Activated CD4-positive, CD25-positive, alpha-beta regulatory T cell (primary cell): ENCODE results near the gene ARID1B.

Source experiments
- DNase-seq, 4 experiments: peaks; one replicate each; lab custom pipeline; 2025; lab: John Stamatoyannopoulos, UW

The ARID1B gene

GRCh38 chr6:157227202-157228166 lies 450.3 kb downstream of the ARID1B start:
- no peak for DNase-seq

- no peak for DNase-seq
Measured at GRCh38 chr6:157228426-157229131, 451.4 kb downstream of the ARID1B start.

DNA sequence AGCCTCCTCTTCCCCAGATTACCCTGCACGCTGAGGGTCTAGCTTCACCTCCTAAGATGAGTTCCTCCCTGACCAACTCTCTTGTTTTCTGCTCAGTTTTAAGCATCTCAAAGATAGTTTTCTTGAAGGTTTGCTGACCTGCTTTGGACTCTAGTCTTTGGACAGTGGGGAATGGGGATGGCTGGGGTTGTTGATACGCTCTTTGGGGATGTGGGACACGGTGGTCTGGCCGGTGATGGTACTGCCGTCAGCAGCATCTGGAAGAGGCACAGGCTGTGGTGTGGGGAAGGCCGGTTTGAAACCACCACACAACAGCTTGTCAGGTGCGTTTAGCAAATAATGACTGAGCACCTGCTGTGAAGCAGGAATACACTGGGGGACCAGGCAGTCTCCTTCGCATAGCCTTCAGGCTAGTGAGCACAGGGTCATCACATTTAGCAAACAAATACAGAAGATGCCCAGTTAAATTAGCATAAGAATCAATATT lies 452.0 kb downstream of the ARID1B start:
- DNase-seq, result no peak

- no peak for DNase-seq
Measured at GRCh38 chr6:157229713-157230112, 452.5 kb downstream of the ARID1B start.

DNA sequence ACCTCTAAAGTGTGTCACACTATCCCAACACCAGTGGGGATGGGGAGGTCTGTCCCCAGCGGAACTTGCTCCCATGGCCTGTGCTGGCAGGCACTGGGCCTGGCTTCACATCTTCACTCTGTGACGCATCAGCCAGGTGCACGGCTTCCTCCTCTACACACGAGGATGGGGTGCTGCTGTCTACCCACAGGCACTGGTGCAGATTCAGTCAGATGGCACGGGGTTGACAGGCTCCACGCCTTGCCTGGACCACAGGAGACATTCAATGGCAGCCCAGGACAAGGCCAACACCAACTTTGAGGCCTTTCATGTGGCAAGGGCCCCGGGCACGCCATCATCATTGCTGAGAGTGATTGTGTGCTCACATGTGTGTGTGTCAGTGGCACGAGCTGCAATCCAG lies 453.7 kb downstream of the ARID1B start:
- DNase-seq, result no peak

- DNase-seq, result no peak
Measured at GRCh38 chr6:157232161-157232895, 455.1 kb downstream of the ARID1B start.

DNA sequence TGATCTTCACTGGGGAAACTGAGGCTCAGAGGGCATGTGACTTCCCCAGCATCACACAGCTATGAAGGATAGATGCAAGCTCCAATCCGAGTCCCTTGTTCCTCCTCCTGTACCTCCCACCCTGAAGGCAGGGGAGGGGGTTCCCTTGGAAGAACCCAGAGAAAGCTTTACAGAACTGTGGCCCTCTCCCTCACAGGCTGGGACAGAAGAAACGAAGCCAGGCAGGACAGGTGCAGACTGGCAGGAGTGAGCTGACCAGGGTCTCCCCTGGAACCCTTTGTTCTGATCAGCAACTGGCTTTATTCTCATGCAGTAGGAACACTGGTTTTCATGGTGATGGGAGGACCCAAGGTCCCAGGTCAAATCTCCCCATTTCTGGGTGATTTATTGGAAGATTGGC lies 456.0 kb downstream of the ARID1B start:
- DNase-seq, result no peak

DNA sequence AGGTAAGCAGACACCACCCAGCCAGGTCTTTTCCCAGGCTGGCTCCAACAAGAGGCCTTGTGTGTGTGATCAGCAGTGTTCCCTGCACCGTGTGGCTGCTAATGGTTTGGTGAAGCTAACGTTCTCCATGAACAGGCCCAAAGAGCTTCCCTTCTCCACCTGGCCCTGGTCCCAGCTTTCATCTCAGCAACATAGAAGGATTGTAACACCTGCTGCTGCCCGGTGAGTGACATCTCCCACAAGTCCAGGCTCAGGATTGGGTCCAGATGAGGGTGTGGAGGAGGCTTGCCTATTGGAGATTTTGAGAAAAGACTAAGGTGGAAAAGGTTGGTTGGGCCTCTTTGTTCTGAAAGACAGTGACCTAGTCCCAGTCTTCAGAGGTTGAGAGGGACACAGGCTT lies 456.5 kb downstream of the ARID1B start:
- DNase-seq, result no peak

DNA sequence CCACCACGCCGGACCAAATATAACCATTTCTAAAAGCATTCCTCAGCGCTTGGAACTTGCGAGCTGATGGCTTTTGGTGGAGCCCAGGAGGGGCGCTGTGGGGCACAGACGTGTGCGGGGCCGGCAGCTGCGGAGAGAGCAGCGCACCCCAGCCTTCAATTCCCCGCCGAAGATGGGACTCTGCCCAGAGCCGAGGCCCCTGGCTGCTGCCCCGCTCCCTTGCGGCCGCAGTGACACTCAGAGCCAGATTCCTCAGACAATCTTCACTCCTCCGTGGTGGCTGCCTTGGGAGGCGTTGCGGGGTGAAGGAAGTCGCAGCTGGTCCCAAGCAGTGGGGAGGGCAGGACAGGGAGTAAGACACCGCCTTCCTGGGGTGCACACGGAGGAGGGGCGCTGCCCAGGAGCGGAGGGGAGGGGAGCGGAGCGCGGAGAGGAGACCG lies 458.4 kb downstream of the ARID1B start:
- no peak for DNase-seq

GRCh38 chr6:157236040-157236725 lies 459.0 kb downstream of the ARID1B start:
- no peak for DNase-seq

DNA sequence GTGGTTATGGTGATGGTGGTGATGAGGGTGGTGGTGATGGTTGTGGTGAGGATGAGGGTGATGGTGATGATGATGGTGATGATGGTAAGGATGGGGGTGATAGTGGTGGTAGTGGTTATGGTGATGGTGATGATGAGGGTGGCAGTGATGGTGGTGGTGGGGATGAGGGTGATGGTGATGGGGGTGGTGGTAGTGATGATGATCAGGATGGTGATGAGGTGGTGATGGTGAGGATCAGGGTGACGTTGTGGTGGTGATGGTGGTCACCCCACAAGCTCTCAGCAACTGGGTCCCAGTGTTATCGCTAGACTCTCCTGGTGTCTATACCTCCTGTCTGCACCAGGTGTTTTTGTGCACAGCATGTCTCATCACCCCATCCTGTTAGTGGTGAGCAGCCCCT lies 461.2 kb downstream of the ARID1B start:
- DNase-seq, result no peak

- DNase-seq, result no peak
Measured at GRCh38 chr6:157239148-157239547, 462.0 kb downstream of the ARID1B start.

GRCh38 chr6:157239671-157240058 lies 462.5 kb downstream of the ARID1B start:
- DNase-seq, result no peak

GRCh38 chr6:157240059-157240959 lies 463.1 kb downstream of the ARID1B start:
- no peak for DNase-seq

GRCh38 chr6:157240960-157241311 lies 463.8 kb downstream of the ARID1B start:
- no peak for DNase-seq

GRCh38 chr6:157242791-157243190 lies 465.6 kb downstream of the ARID1B start:
- no peak for DNase-seq

DNA sequence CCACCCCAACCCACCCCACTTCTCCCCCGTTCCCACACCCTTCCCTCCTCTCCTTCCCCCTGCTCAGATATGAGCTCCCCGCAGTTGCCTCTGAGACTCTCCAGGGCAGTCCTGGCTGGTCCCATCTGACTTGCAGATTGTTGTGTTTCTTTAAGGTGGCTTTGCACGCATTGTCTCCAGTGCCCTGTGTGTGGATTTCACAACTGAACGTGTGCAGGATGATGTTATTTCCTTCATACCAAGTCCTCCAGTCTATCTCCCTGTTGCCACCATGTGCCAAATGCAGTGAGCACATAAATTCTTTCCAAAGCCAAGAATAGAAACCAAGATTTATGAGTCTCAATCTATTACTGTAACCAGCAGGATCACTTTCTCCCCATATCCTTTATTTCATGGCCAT lies 467.0 kb downstream of the ARID1B start:
- DNase-seq, result no peak

GRCh38 chr6:157244780-157245179 lies 467.6 kb downstream of the ARID1B start:
- no peak for DNase-seq

GRCh38 chr6:157245436-157245835 lies 468.3 kb downstream of the ARID1B start:
- DNase-seq, result no peak

- no peak for DNase-seq
Measured at GRCh38 chr6:157246048-157246630, 469.0 kb downstream of the ARID1B start.
